ENCODE data around the gene DNMT3B.

The DNMT3B gene

DNA sequence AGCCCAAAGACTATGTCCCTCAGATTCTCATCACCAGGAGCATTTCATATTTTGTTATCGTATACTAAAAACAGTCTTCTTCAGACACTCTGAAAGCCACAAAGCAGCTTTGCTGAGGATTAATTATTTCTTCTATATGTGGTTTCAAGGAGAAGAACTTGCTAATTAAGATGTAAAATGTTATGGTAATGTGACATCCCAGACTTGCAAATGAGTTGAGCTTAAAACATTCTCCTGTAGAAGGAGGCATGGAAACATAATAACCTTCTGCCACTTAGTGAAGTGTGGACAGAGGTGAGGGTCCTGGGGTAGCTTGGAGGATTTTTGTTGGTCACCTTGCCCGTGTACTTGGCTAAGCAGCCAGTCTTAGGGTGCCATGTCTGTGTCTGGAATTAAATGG, 40.9 kb downstream of the DNMT3B start:
- no peak for TF ChIP-seq PPARA (CRISPR knock-in tag; IDR thresholded peaks at IDR 0.05; ENCODE audit: borderline replicate concordance)
- TF ChIP-seq, protein P1, sequence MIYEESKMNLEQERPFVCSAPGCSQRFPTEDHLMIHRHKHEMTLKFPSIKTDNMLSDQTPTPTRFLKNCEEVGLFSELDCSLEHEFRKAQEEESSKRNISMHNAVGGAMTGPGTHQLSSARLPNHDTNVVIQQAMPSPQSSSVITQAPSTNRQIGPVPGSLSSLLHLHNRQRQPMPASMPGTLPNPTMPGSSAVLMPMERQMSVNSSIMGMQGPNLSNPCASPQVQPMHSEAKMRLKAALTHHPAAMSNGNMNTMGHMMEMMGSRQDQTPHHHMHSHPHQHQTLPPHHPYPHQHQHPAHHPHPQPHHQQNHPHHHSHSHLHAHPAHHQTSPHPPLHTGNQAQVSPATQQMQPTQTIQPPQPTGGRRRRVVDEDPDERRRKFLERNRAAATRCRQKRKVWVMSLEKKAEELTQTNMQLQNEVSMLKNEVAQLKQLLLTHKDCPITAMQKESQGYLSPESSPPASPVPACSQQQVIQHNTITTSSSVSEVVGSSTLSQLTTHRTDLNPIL (CRISPR knock-in tag; IDR thresholded peaks at IDR 0.05; ENCODE audit: low read depth): no peak
- no peak for TF ChIP-seq OSR1 (CRISPR knock-in tag; IDR thresholded peaks at IDR 0.05)
- TF ChIP-seq SNAI2 (CRISPR knock-in tag; IDR thresholded peaks at IDR 0.05): no peak
- TF ChIP-seq CSDC2 (CRISPR knock-in tag; IDR thresholded peaks at IDR 0.05): no peak
- no peak for TF ChIP-seq ESRRG (CRISPR knock-in tag; IDR thresholded peaks at IDR 0.05)
- no peak for TF ChIP-seq ZNF70 (CRISPR knock-in tag; IDR thresholded peaks at IDR 0.05)
- TF ChIP-seq, protein P2, sequence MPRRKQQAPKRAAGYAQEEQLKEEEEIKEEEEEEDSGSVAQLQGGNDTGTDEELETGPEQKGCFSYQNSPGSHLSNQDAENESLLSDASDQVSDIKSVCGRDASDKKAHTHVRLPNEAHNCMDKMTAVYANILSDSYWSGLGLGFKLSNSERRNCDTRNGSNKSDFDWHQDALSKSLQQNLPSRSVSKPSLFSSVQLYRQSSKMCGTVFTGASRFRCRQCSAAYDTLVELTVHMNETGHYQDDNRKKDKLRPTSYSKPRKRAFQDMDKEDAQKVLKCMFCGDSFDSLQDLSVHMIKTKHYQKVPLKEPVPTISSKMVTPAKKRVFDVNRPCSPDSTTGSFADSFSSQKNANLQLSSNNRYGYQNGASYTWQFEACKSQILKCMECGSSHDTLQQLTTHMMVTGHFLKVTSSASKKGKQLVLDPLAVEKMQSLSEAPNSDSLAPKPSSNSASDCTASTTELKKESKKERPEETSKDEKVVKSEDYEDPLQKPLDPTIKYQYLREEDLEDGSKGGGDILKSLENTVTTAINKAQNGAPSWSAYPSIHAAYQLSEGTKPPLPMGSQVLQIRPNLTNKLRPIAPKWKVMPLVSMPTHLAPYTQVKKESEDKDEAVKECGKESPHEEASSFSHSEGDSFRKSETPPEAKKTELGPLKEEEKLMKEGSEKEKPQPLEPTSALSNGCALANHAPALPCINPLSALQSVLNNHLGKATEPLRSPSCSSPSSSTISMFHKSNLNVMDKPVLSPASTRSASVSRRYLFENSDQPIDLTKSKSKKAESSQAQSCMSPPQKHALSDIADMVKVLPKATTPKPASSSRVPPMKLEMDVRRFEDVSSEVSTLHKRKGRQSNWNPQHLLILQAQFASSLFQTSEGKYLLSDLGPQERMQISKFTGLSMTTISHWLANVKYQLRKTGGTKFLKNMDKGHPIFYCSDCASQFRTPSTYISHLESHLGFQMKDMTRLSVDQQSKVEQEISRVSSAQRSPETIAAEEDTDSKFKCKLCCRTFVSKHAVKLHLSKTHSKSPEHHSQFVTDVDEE (CRISPR knock-in tag; IDR thresholded peaks at IDR 0.05): no peak
- TF ChIP-seq ISL1 (CRISPR knock-in tag; IDR thresholded peaks at IDR 0.05): no peak
- no peak for TF ChIP-seq ZNF8 (CRISPR knock-in tag; IDR thresholded peaks at IDR 0.05)
- TF ChIP-seq, protein P3, sequence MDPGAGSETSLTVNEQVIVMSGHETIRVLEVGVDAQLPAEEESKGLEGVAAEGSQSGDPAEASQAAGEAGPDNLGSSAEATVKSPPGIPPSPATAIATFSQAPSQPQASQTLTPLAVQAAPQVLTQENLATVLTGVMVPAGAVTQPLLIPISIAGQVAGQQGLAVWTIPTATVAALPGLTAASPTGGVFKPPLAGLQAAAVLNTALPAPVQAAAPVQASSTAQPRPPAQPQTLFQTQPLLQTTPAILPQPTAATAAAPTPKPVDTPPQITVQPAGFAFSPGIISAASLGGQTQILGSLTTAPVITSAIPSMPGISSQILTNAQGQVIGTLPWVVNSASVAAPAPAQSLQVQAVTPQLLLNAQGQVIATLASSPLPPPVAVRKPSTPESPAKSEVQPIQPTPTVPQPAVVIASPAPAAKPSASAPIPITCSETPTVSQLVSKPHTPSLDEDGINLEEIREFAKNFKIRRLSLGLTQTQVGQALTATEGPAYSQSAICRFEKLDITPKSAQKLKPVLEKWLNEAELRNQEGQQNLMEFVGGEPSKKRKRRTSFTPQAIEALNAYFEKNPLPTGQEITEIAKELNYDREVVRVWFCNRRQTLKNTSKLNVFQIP (CRISPR knock-in tag; IDR thresholded peaks at IDR 0.05; ENCODE audit: borderline replicate concordance, low read depth): no peak
- TF ChIP-seq, protein P4, sequence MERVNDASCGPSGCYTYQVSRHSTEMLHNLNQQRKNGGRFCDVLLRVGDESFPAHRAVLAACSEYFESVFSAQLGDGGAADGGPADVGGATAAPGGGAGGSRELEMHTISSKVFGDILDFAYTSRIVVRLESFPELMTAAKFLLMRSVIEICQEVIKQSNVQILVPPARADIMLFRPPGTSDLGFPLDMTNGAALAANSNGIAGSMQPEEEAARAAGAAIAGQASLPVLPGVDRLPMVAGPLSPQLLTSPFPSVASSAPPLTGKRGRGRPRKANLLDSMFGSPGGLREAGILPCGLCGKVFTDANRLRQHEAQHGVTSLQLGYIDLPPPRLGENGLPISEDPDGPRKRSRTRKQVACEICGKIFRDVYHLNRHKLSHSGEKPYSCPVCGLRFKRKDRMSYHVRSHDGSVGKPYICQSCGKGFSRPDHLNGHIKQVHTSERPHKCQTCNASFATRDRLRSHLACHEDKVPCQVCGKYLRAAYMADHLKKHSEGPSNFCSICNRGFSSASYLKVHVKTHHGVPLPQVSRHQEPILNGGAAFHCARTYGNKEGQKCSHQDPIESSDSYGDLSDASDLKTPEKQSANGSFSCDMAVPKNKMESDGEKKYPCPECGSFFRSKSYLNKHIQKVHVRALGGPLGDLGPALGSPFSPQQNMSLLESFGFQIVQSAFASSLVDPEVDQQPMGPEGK (CRISPR knock-in tag; IDR thresholded peaks at IDR 0.05; ENCODE audit: borderline replicate concordance): no peak
- TF ChIP-seq ARNTL (CRISPR knock-in tag; IDR thresholded peaks at IDR 0.05; ENCODE audit: borderline replicate concordance, low read depth): no peak
- no peak for TF ChIP-seq ZFP30 (CRISPR knock-in tag; IDR thresholded peaks at IDR 0.05)
- TF ChIP-seq BACH2 (CRISPR knock-in tag; IDR thresholded peaks at IDR 0.05; ENCODE audit: borderline replicate concordance): no peak
- no peak for ATAC-seq

DNA sequence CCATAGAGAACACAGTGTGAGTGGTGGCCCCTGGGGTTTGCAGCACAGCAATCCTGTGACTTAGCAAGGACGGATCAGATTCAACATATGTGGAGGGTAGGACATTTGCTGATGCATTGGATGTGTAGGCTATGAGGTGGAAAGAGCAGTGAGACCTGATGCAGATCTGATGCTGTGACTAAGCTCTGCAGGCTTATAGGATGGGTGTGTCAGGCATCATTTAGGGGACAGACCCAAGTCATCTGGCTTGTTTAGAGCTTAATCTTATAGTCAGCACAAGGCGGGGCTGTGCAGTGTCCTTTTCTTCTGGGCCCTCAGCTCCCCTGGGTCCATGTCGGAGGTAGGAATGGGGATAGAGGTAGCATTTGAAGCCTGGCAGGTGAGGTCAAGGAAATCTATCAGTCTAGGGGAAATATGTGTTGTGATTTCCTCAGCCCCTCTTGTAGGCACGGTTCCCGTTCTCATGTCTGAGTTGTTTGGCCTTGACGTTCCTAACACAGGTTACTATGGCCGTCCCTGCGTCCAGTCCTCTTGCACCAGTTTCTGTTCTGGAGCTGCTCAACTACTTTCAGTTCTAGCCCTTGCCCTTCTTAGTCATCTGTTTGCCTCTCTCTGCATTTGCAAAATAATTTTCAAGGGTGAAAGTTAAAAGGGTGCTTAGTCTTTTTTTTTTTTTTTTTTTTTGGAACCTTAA, 42.0 kb downstream of the DNMT3B start:
- no peak for ATAC-seq
- TF ChIP-seq OSR1 (CRISPR knock-in tag; IDR thresholded peaks at IDR 0.05): no peak
- TF ChIP-seq, protein P3 (CRISPR knock-in tag; IDR thresholded peaks at IDR 0.05; ENCODE audit: borderline replicate concordance, low read depth): no peak
- TF ChIP-seq, protein P2 (CRISPR knock-in tag; IDR thresholded peaks at IDR 0.05): no peak
- TF ChIP-seq CSDC2 (CRISPR knock-in tag; IDR thresholded peaks at IDR 0.05): no peak
- TF ChIP-seq ZNF565 (CRISPR knock-in tag; conservative IDR thresholded peaks at IDR 0.05; ENCODE audit: low read depth): no peak
- TF ChIP-seq, protein P5, sequence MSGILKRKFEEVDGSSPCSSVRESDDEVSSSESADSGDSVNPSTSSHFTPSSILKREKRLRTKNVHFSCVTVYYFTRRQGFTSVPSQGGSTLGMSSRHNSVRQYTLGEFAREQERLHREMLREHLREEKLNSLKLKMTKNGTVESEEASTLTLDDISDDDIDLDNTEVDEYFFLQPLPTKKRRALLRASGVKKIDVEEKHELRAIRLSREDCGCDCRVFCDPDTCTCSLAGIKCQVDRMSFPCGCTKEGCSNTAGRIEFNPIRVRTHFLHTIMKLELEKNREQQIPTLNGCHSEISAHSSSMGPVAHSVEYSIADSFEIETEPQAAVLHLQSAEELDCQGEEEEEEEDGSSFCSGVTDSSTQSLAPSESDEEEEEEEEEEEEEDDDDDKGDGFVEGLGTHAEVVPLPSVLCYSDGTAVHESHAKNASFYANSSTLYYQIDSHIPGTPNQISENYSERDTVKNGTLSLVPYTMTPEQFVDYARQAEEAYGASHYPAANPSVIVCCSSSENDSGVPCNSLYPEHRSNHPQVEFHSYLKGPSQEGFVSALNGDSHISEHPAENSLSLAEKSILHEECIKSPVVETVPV (CRISPR knock-in tag; IDR thresholded peaks at IDR 0.05): no peak
- no peak for TF ChIP-seq PPARA (CRISPR knock-in tag; IDR thresholded peaks at IDR 0.05; ENCODE audit: borderline replicate concordance)
- no peak for TF ChIP-seq TOX (CRISPR knock-in tag; IDR thresholded peaks at IDR 0.05; ENCODE audit: borderline replicate concordance)
- TF ChIP-seq, protein P4 (CRISPR knock-in tag; IDR thresholded peaks at IDR 0.05; ENCODE audit: borderline replicate concordance): no peak
- TF ChIP-seq GLIS3 (CRISPR knock-in tag; IDR thresholded peaks at IDR 0.05): no peak
- TF ChIP-seq BACH2 (CRISPR knock-in tag; IDR thresholded peaks at IDR 0.05; ENCODE audit: borderline replicate concordance): no peak
- no peak for TF ChIP-seq TCF4 (CRISPR knock-in tag; IDR thresholded peaks at IDR 0.05; ENCODE audit: borderline replicate concordance)
- TF ChIP-seq ZNF8 (CRISPR knock-in tag; IDR thresholded peaks at IDR 0.05): no peak
- no peak for TF ChIP-seq ZFP3 (CRISPR knock-in tag; IDR thresholded peaks at IDR 0.05)
- no peak for TF ChIP-seq RARB (CRISPR knock-in tag; IDR thresholded peaks at IDR 0.05)
